Muscle of leg (tissue), 11 donors: ENCODE results near the gene CNTN4. TPM values are rescaled to one million over a fixed set of nuclear protein-coding genes. Genes with fewer than 3 reads are reported as not detected.

Experiments
- DNase-seq: peaks from one replicate; pipeline ENCODE4 v3.0.0; 2013
- H3K27ac ChIP-seq: one replicate; pipeline ENCODE4 v1.5.1; 2013; ENCODE audit warnings: mild to moderate bottlenecking, low read length, control low read depth
- H3K27me3 ChIP-seq: one replicate; pipeline ENCODE4 v1.6.1; 2013; ENCODE audit warnings: low read length; ENCODE audit not compliant: control insufficient read depth, insufficient read depth
- H3K36me3 ChIP-seq: one replicate; pipeline ENCODE4 v1.6.1; 2013; ENCODE audit warnings: low read length; ENCODE audit not compliant: control insufficient read depth, insufficient read depth
- H3K4me1 ChIP-seq: one replicate; pipeline ENCODE4 v1.6.1; 2013; ENCODE audit warnings: low read length; ENCODE audit not compliant: control insufficient read depth, insufficient read depth
- H3K4me3 ChIP-seq: one replicate; pipeline ENCODE4 v1.5.1; 2013; ENCODE audit warnings: low read length, control low read depth
- H3K9me3 ChIP-seq: replicated peaks from 2 replicates; pipeline ENCODE4 v1.6.1; 2013; ENCODE audit warnings: low read depth, low read length; ENCODE audit not compliant: control insufficient read depth
- WGBS: methylation state at CpG from one replicate; pipeline ENCODE4 v1.1.5; 2013; ENCODE audit warnings: missing lambda C conversion rate; ENCODE audit not compliant: insufficient coverage; 5-methylcytosine and 5-hydroxymethylcytosine counted together
- polyA plus RNA-seq, 8 donors: library from polyadenylated mRNA; unstranded; fragments of 120-200 nt; gene quantifications; one replicate each; pipeline versions ENCODE4 v1.2.1 to v1.2.3, GENCODE V29; 2013; ENCODE audit warnings: inconsistent platforms in 1 of 8, low replicate concordance in 1 of 8; ENCODE audit not compliant: insufficient read length in 8 of 8, insufficient read depth in 1 of 8
- total RNA-seq: library from RNA; stranded (reverse); fragments of 120-200 nt; gene quantifications from one replicate; pipeline ENCODE4 v1.2.4, GENCODE V29; 2013

The CNTN4 gene
- total and polyA plus RNA-seq, 9 donors, result 3.0 to 16.3 (median 5.9) TPM

DNA sequence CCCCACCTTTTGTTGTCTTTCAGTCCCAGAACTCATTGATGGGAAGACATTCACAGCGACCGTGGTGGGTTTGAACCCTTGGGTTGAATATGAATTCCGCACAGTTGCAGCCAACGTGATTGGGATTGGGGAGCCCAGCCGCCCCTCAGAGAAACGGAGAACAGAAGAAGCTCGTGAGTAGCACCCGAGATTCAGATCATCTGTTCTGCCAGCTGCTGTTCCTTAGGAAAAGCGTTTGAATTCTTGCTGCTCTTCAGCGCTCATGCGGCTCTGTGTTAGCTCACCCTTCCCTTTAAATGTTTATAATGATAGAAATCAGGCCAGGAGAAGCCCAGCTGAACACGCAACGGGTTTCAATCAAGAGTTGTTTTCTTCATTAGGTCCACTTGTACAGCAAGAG, 938.5 kb downstream of the CNTN4 start:
- no peak for DNase-seq
- Histone ChIP-seq H3K27ac (no peak overlapping the region), H3K27me3 (no peaks in the 10 kb centered on the region), H3K9me3 (no peaks in the 10 kb centered on the region), H3K4me3 (no peak overlapping the region), H3K4me1 (no peaks in the 10 kb centered on the region), H3K36me3 (no peaks in the 10 kb centered on the region)
- WGBS, result 86% methylated on average over 9 of the region's 13 CpGs

DNA sequence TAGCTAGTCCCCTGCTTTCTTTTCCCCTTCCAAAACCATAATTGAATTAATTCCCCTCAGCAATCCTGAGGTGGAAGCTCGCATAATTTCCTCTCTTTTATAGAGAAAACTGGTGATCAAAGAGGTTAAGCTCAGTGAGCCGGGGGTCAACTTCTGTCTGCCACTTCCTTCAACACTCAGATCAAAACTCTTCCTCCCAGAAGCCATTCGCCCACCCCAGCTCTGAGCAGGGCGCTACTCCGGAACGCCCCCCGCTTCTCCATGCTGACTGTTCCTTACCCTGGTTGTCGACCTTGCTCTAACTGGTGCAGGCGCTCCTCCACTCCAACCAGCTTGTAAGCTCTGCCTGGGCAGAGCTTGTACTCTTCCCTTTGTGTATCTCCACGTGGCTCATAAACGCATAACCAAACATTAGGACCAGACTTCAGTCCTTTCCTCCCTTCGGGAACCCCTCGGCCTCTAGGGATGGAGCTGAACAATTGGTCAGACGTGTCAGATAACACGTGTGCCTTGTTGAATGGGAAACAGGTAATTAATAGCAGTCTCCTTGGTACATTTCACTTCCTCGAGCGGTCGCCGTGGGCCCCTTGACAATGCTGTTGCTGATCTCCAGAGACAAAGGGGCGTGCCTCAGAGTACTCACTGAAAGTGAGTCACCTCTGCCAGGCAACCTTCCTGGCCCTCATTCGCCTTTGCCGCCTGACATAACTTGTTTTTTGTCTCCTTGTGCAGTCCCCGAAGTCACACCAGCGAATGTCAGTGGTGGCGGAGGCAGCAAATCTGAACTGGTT, 939.7 kb downstream of the CNTN4 start:
- no peak for DNase-seq
- 63% methylated on average over 16 of the region's 25 CpGs for WGBS
- Histone ChIP-seq H3K4me3 (no peak overlapping the region), H3K27me3 (no peaks in the 10 kb centered on the region), H3K27ac (no peak overlapping the region), H3K36me3 (no peaks in the 10 kb centered on the region), H3K9me3 (no peaks in the 10 kb centered on the region), H3K4me1 (no peaks in the 10 kb centered on the region)

- H3K4me3 ChIP-seq, result no peak overlapping the region
- no peaks in the 10 kb centered on the region for H3K4me1 ChIP-seq
- no peaks in the 10 kb centered on the region for H3K36me3 ChIP-seq
- no peaks in the 10 kb centered on the region for H3K27me3 ChIP-seq
- no peak for DNase-seq
- whole genome bisulfite sequencing, result 81% methylated on average over 3 of the region's 4 CpGs
- no peak overlapping the region for H3K27ac ChIP-seq
- H3K9me3 ChIP-seq, result no peaks in the 10 kb centered on the region
Observed at GRCh38 chr3:3053974-3054373, 955.3 kb downstream of the CNTN4 start.

DNA sequence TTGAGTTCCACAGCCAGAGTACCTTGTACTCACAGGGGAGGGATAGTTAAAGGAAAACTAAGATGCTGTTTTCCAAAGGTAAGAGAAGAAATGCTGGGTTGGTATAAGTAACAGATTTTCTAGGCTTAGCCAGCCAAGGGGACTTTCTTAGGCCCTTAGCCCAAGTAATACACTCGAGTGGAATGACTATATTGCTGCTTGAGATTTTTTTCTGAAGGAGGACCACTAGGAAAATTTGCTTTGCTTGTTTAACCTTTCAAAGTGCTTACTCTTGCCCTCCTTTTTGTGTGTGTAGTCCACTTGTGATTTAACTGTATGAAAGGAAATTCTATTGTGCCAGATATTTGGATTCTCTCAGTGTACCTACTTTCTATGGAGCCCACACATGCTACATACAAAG, 961.0 kb downstream of the CNTN4 start:
- no CpG with 5 or more reads among the region's 1 CpG for WGBS

GRCh38 chr3:3064297-3064696, 965.6 kb downstream of the CNTN4 start:
- Histone ChIP-seq H3K27ac (no peak overlapping the region), H3K9me3 (no peaks in the 10 kb centered on the region), H3K27me3 (no peaks in the 10 kb centered on the region), H3K36me3 (no peaks in the 10 kb centered on the region), H3K4me3 (no peak overlapping the region), H3K4me1 (no peaks in the 10 kb centered on the region)
- DNase-seq, result no peak
- 36% methylated on average over 4 of the region's 4 CpGs for WGBS

More for the DNA sequence above, 961.0 kb downstream of the CNTN4 start:
- Histone ChIP-seq H3K27ac (no peak overlapping the region), H3K27me3 (no peaks in the 10 kb centered on the region), H3K36me3 (no peaks in the 10 kb centered on the region), H3K4me1 (no peaks in the 10 kb centered on the region), H3K9me3 (no peaks in the 10 kb centered on the region), H3K4me3 (no peak overlapping the region)
- no peak for DNase-seq

GRCh38 chr3:3065876-3066275, 967.2 kb downstream of the CNTN4 start:
- H3K4me1 ChIP-seq, result no peaks in the 10 kb centered on the region
- no peaks in the 10 kb centered on the region for H3K36me3 ChIP-seq
- WGBS, result 67% methylated on average over 2 of the region's 2 CpGs
- no peak overlapping the region for H3K4me3 ChIP-seq
- no peaks in the 10 kb centered on the region for H3K27me3 ChIP-seq
- H3K9me3 ChIP-seq, result no peaks in the 10 kb centered on the region
- DNase-seq, result no peak
- H3K27ac ChIP-seq, result no peak overlapping the region

GRCh38 chr3:3066378-3066777, 967.7 kb downstream of the CNTN4 start:
- Histone ChIP-seq H3K4me1 (no peaks in the 10 kb centered on the region), H3K27me3 (no peaks in the 10 kb centered on the region), H3K9me3 (no peaks in the 10 kb centered on the region), H3K4me3 (no peak overlapping the region), H3K36me3 (no peaks in the 10 kb centered on the region), H3K27ac (no peak overlapping the region)
- no peak for DNase-seq
- WGBS, result 65% methylated on average over 2 of the region's 2 CpGs

DNA sequence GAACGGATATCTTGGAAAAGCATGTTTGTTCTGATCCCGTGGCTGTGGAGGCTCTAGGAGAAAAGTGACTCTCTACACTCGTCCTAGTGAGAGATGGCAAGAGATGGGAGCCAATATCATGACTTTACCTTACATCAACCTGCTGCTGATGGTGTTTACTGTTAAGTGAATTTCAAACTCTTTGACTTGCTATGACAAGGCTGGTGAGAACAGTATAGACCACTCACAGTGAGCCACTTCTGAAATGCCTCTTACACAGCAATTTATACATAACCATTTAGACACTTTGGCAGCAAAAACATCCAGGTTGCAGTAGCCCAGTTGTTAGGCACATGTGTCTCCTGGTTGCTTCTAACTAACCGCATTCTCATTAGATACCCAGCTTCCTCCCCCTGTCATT, 968.2 kb downstream of the CNTN4 start:
- Histone ChIP-seq H3K4me1 (no peaks in the 10 kb centered on the region), H3K4me3 (no peak overlapping the region), H3K27ac (no peak overlapping the region), H3K27me3 (no peaks in the 10 kb centered on the region), H3K36me3 (no peaks in the 10 kb centered on the region), H3K9me3 (no peaks in the 10 kb centered on the region)
- WGBS, result 100% methylated on average over 1 of the region's 4 CpGs
- DNase-seq, result no peak

DNA sequence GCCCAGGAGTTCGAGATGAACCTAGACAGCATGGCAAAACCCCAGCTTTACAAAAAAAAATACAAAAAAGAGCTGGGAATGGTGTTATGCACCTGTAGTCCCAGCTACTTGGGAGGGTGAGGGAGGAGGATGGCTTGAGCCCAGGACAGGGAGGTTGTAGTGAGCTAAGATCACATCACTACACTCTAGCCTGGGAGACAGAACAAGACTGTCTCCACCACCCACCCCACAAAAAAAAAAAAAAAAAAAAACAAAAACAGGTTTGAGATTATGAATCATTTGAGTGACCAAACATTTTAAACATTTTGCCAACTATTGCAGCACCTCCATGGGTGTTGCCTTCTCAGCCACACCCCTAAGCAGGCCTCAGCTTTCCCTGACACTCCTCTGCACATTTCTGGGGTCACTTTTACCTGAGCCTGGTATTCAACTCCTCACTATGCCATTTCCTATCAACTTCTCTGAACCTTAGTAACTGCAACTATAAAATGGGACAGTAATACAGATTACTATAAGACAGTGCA, 969.8 kb downstream of the CNTN4 start:
- Histone ChIP-seq H3K9me3 (no peaks in the 10 kb centered on the region), H3K27ac (no peak overlapping the region), H3K4me1 (no peaks in the 10 kb centered on the region), H3K4me3 (no peak overlapping the region), H3K27me3 (no peaks in the 10 kb centered on the region), H3K36me3 (no peaks in the 10 kb centered on the region)
- WGBS, result no CpG with 5 or more reads among the region's 1 CpG
- no peak for DNase-seq

GRCh38 chr3:3069723-3070122, 971.1 kb downstream of the CNTN4 start:
- Histone ChIP-seq H3K4me1 (no peaks in the 10 kb centered on the region), H3K36me3 (no peaks in the 10 kb centered on the region), H3K27me3 (no peaks in the 10 kb centered on the region), H3K27ac (no peak overlapping the region), H3K4me3 (no peak overlapping the region), H3K9me3 (no peaks in the 10 kb centered on the region)
- 54% methylated on average over 4 of the region's 5 CpGs for WGBS
- DNase-seq, result no peak
